GM18519 (cell line): Measurements from ENCODE around the gene CD8A.
"Not testable (repeated sequence)": the region's sequence is repeated elsewhere in the genome, so short reads cannot be mapped to it uniquely, and the experiment has no call there.

Experiments used
- ATAC-seq: cut with Tn5 transposase; IDR thresholded peaks from one replicate; pipeline ENCODE4 v1.9.1; 2021; ENCODE audit warnings: mild to moderate bottlenecking, moderate library complexity; ENCODE audit not compliant: unreplicated experiment, low FRiP score

CD8A gene

GRCh38 chr2:86741889-86742498 lies 48.7 kb downstream of the CD8A start:
- ATAC-seq, result not testable (repeated sequence)

GRCh38 chr2:86739889-86740288 lies 50.8 kb downstream of the CD8A start:
- ATAC-seq, result not testable (repeated sequence)

- ATAC-seq, result not testable (repeated sequence)
These were observed 51.2 kb downstream of the CD8A start for GRCh38 chr2:86739485-86739884.

GRCh38 chr2:86734896-86735295 lies 55.8 kb downstream of the CD8A start:
- not testable (repeated sequence) for ATAC-seq
